22Rv1 (cell line): ENCODE results near the gene RHOB.

Experiments
- CTCF ChIP-seq: fragments of 450-650 bp; IDR thresholded peaks from 2 replicates; pipeline ENCODE4 v1.5.1; 2017; ENCODE audit warnings: mild to moderate bottlenecking
- ZFX ChIP-seq: fragments of 450-650 bp; IDR thresholded peaks from 2 replicates; pipeline ENCODE4 v1.6.1; 2017; ENCODE audit warnings: antibody characterized with exemption, borderline replicate concordance

DNA sequence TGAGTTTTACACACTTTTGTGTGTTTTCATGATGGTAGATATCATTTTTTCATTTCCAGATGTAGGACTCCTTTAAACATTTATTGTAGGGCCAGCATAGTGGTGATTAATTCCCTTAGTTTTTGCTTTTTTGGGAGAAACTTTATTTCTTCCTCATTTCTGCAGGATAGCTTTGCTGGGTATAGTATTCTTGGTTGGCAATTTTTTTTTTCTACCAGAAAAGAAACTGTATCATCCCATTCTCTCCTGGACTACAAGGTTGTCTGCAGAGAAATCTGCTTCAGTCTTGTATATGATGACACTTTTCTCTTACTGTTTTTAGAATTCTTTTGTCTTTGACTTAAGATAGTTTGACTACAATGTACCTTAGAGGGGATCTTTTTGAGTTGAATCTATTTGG lies 37.8 kb upstream of the RHOB start:
- no peak for TF ChIP-seq CTCF
- no peak for TF ChIP-seq ZFX
